ENCODE results near the gene PLSCR4. TPM values are rescaled to one million over a fixed set of nuclear protein-coding genes. Genes with fewer than 3 reads are reported as not detected.
A peak's percentile ranks its signal among the peaks of the same experiment; 100 is the strongest.
"Not testable (repeated sequence)": the region's sequence is repeated elsewhere in the genome, so short reads cannot be mapped to it uniquely, and the experiment has no call there.

Gene PLSCR4, protein sequence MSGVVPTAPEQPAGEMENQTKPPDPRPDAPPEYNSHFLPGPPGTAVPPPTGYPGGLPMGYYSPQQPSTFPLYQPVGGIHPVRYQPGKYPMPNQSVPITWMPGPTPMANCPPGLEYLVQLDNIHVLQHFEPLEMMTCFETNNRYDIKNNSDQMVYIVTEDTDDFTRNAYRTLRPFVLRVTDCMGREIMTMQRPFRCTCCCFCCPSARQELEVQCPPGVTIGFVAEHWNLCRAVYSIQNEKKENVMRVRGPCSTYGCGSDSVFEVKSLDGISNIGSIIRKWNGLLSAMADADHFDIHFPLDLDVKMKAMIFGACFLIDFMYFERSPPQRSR
- 10 to 100 TPM; 39.7 to 63.5 TPM for total RNA-seq
- 10 to 100 TPM; 49.1 to 71.1 (median 58.1) TPM for polyA plus RNA-seq (ENCODE audit: insufficient read length in 6 of 6)
- long read RNA-seq, donor 1, partial matches to known transcripts, result 6 of 9 reads
- long read RNA-seq, donor 1, other reads (novel, unspliced or antisense), result 0 of 9 reads
- long read RNA-seq, donor 2, partial matches to known transcripts, result 0 of 3 reads
- long read RNA-seq, donor 2, other reads (novel, unspliced or antisense), result 0 of 3 reads
- long read RNA-seq, donor 3, partial matches to known transcripts, result 0 of 4 reads
- long read RNA-seq, donor 3, other reads (novel, unspliced or antisense), result 0 of 4 reads
- long read RNA-seq, donor 4, partial matches to known transcripts, result 1 of 10 reads
- long read RNA-seq, donor 4, other reads (novel, unspliced or antisense), result 1 of 10 reads
- long read RNA-seq, donor 5, partial matches to known transcripts, result 0 of 4 reads
- long read RNA-seq, donor 5, other reads (novel, unspliced or antisense), result 0 of 4 reads
- long read RNA-seq, donor 6, partial matches to known transcripts, result 0 of 4 reads
- long read RNA-seq, donor 6, other reads (novel, unspliced or antisense), result 0 of 4 reads
- long read RNA-seq, donor 7, partial matches to known transcripts, result 0 of 6 reads
- long read RNA-seq, donor 7, other reads (novel, unspliced or antisense), result 0 of 6 reads
- long read RNA-seq, donor 8, partial matches to known transcripts, result 0 of 5 reads
- long read RNA-seq, donor 8, other reads (novel, unspliced or antisense), result 0 of 5 reads
- long read RNA-seq, donor 9, result 0 reads
- long read RNA-seq, donor 10, partial matches to known transcripts, result 3 of 3 reads
- long read RNA-seq, donor 10, other reads (novel, unspliced or antisense), result 0 of 3 reads
- long read RNA-seq, donor 11, partial matches to known transcripts, result 0 of 3 reads
- long read RNA-seq, donor 11, other reads (novel, unspliced or antisense), result 0 of 3 reads
- long read RNA-seq, donor 12, transcript PLSCR4-201 (9 exons, 3,303 nt), result major isoform, 5 of 8 reads
- long read RNA-seq, donor 12, partial matches to known transcripts, result 0 of 8 reads
- long read RNA-seq, donor 12, other reads (novel, unspliced or antisense), result 0 of 8 reads

DNA sequence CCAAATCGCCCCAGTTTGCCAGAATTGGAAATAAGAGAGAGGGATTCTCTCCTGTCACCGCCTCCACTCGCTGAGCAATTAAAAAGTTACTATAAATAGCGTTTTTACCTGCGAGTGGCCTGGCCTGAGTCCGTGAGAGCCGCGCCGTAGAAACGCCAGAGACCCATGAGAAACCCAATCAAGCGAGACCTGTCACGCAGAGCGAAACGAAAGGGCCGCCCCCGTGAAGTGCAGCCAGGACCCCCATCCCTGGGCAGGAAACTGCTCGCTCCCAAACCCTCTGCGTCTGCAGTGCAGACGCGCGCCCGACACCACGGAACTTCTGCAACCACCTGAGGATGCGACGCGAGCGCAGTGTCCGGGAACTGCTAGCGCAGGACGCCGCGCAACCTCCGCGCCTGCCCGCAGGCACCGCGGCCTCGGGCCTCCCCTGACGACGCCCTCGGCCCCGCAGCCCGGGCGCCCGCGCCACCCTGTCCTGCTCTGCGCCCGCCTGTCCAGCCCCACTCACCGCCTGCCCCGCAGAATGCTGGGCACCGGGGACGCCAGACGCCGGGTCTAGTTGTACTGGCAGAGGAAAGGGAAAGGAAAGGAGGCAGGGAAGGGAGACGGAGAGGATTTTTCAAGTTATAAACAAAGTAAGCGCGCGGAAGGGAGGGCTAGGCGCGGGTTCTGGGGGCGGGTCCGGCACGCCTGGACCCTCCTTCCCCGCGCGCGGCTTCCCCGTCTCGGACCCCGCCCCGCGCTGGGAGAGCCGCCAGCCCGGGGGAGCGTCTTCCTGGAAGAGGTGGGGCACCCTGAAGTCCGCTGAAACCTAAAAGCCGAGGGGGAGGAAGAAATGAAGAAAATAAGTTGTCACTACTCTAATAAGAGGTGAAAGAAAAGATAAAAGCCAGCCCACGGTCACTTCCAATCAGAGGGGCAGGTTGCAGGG, at the start of gene PLSCR4:
PLSCR4 (minus strand) TSS at position 657 of the 934 bp plus-strand sequence. CDS start 29,034 bp downstream, outside the sequence.
- Histone ChIP-seq H3K9me3 (no peaks in the 10 kb centered on the region), H3K27me3 (peaks cover 0 to 14% of the 10 kb centered on the region in 2 donors), H3K27ac (peak within 1 kb of the TSS; percentile 87 to 91), H3K4me1 (peaks cover 0 to 6% of the 10 kb centered on the region in 2 donors), H3K36me3 (no peaks in the 10 kb centered on the region), H3K4me3 (peak within 1 kb of the TSS; percentile 61 to 69)
- TF ChIP-seq, protein P1, sequence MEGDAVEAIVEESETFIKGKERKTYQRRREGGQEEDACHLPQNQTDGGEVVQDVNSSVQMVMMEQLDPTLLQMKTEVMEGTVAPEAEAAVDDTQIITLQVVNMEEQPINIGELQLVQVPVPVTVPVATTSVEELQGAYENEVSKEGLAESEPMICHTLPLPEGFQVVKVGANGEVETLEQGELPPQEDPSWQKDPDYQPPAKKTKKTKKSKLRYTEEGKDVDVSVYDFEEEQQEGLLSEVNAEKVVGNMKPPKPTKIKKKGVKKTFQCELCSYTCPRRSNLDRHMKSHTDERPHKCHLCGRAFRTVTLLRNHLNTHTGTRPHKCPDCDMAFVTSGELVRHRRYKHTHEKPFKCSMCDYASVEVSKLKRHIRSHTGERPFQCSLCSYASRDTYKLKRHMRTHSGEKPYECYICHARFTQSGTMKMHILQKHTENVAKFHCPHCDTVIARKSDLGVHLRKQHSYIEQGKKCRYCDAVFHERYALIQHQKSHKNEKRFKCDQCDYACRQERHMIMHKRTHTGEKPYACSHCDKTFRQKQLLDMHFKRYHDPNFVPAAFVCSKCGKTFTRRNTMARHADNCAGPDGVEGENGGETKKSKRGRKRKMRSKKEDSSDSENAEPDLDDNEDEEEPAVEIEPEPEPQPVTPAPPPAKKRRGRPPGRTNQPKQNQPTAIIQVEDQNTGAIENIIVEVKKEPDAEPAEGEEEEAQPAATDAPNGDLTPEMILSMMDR (IDR thresholded peaks at IDR 0.05), result no peak
- ATAC-seq (peak; percentile 95), DNase-seq (peak; percentile 79 to 92 (median 86))
- intact Hi-C loops (cut with DNase I), result no loop called here

DNA sequence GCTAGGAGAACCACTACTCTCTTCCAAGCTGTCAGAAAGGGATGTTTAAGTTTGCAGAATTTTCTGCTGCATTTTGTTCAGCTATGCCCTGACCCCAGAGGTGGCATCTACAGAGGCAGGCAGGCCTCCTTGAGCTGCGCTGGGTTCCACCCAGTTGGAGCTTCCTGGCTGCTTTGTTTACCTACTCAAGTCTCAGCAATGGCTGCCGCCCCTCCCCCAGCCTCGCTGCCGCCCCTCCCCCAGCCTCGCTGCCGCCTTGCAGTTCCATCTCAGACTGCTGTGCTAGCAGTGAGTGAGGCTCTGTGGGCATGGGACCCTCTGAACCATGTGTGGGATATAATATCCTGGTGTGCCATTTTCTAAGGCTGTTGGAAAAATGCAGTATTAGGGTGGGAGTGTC, 42.5 kb upstream of the PLSCR4 start:
- H3K27me3 ChIP-seq; H3K4me3 ChIP-seq; intact Hi-C loops (cut with DNase I); H3K36me3 ChIP-seq; ATAC-seq; H3K4me1 ChIP-seq; H3K27ac ChIP-seq; H3K9me3 ChIP-seq: not testable (repeated sequence)
- DNase-seq, result peak in 1 of 4 donors; percentile 50

DNA sequence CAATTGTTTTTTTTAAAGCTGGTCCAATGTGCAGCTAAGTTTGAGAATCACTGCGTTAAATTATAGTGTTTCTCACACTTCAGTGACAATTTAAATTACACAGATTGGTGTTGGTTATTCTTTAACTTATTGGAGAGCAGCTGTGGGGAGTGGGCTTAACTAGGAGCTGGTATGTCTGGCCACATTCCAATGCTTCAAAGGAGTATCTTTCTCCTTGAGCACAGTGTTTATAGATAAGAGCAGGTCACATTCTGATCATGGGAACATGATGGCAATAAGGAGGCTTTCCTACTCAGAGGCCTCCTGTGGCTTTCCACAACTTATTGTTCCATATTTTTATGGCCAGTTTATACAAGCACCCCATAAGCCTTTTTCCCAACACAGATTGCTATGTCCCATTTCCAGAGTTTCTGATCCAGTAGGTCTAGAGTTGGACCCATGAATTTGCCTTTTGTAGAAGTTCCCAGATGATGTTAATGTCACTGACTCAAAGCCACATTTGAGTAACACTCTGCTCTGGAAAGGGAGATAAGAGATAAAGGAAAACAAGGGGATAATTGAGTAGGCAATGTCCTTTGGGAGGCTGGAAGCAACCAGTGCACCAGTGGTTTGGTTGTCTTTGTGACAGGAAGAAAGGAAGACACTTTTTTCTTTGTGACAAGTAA, 33.0 kb upstream of the PLSCR4 start:
- intact Hi-C loops (cut with DNase I), result no loop called here
- Histone ChIP-seq H3K27me3 (no peaks in the 10 kb centered on the region), H3K27ac (no peak overlapping the region), H3K36me3 (no peaks in the 10 kb centered on the region), H3K4me3 (no peak overlapping the region), H3K9me3 (peaks cover 0 to 6% of the 10 kb centered on the region in 2 donors), H3K4me1 (peaks cover 0 to 4% of the 10 kb centered on the region in 2 donors)
- TF ChIP-seq, protein P1 (IDR thresholded peaks at IDR 0.05), result no peak
- no peak for ATAC-seq
- no peak for DNase-seq

DNA sequence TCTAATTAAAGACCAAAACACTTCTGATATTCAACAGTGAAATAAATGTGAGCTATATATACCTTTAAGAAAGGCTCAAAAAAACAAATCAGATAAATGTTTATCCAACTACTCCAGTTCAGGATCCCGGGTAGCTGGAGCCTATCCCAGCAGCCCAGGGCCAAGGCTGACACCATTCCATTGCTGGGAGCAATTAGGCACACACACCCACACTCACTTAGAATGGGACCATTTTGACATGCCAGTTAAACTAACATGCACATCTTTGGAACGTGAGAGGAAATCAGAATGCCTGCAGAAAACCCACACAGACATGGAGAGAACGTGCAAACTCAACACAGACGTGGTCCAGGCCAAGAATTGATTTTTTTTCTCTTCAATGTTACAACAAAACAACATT, 30.0 kb upstream of the PLSCR4 start:
- no peak overlapping the region for H3K4me3 ChIP-seq
- H3K9me3 ChIP-seq, result no peaks in the 10 kb centered on the region
- DNase-seq, result peak in 3 of 4 donors; percentile 29 to 48 (median 33)
- H3K36me3 ChIP-seq, result no peaks in the 10 kb centered on the region
- H3K27ac ChIP-seq, result no peak overlapping the region
- peaks cover 0 to 4% of the 10 kb centered on the region in 2 donors for H3K4me1 ChIP-seq
- intact Hi-C loops (cut with DNase I), result no loop called here
- H3K27me3 ChIP-seq, result no peaks in the 10 kb centered on the region
- ATAC-seq, result no peak
- TF ChIP-seq, protein P1 (IDR thresholded peaks at IDR 0.05), result no peak

All from left lung (tissue), 14 donors.